Measurements from ENCODE around the gene BET1L.
"Not testable (repeated sequence)": the region's sequence is repeated elsewhere in the genome, so short reads cannot be mapped to it uniquely, and the experiment has no call there.

Gene BET1L

GRCh38 chr11:191490-192478 lies 15.4 kb downstream of the BET1L start:
- peak; percentile 20; the same call in 1 of the 2 replicates for TF ChIP-seq CTCF (IDR thresholded peaks at IDR 0.05; ENCODE audit: borderline replicate concordance, insufficient read depth, low read depth, low read length)
- not testable (repeated sequence) for H3K4me3 ChIP-seq (ENCODE audit: low read depth, low read length)

DNA sequence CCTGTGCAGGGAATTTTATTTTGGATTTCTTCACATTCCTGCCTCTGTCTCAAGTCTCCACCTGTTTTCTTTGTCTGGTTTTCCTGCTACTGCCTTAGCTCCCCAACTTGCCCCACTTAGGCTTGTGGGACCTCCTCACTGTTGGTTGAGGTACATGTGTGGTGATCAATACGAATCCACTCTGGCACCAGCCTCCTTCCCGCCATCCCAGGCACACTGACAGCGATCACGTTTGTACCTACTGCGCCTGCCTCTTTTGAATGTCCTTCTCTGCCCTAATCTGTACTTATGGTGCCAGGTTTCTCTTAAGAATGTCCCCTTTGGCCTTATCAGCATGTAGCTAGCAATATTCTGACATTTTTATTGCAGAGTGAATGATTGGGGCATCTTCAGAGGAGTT lies 16.7 kb downstream of the BET1L start:
- H3K4me3 ChIP-seq (ENCODE audit: low read depth, low read length) = not testable (repeated sequence)

DNA sequence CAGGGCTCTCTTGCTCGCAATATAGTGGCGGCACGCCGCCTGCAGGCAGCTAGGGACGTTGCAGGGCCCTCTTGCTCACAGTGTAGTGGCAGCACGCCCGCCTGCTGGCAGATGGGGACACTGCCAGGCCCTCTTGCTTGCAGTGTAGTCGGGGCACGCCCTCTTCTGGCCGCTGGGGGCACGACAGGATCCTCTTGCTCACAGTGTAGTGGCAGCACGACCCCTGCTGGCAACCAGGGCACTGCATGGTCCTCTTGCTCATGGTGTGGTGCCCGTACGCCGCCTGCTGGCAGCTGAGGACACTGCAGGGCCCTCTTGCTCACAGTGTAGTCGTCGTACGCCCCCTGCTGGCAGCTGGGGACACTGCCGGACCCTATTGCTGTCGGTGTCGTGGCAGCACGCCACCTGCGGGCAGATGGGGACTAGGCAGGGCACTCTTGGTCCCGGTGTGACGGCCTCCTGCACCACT lies 17.3 kb downstream of the BET1L start:
- H3K4me3 ChIP-seq (ENCODE audit: low read depth, low read length) = not testable (repeated sequence)

DNA sequence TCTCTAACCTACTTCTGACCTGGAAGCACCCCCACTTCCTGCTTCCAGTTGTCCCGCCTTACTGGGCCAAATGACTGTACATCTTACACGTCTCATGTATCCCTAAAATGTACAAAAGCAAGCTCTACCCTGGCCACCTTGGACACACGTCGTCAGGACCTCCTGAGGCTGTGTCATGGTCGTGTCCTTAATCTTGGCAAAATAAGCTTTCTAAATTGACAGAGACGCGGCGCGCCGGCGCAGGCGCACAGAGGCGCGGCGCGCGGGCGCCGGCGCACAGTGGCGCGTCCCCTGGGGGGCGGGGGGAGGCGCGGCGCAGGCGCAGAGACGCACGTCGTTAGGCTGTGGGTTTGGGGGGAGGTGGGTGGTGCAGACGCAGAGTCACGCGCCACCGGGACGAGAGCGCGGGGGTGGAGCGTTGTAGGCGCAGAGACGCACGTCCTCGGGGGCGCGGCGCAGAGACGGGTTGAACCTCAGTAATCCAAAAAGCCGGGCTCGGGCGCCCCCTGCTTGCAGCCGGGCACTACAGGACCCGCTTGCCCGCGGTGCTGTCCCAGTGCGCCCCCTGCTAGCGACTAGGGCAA lies 17.9 kb downstream of the BET1L start:
- not testable (repeated sequence) for H3K4me3 ChIP-seq (ENCODE audit: low read depth, low read length)

GRCh38 chr11:180242-180641 lies 27.0 kb downstream of the BET1L start:
- H3K4me3 ChIP-seq (ENCODE audit: low read depth, low read length) = not testable (repeated sequence)

All from GM12875 (cell line).